Measurements from ENCODE around the gene DHRS13.
"Not testable (repeated sequence)": the region's sequence is repeated elsewhere in the genome, so short reads cannot be mapped to it uniquely, and the experiment has no call there.

Gene DHRS13

DNA sequence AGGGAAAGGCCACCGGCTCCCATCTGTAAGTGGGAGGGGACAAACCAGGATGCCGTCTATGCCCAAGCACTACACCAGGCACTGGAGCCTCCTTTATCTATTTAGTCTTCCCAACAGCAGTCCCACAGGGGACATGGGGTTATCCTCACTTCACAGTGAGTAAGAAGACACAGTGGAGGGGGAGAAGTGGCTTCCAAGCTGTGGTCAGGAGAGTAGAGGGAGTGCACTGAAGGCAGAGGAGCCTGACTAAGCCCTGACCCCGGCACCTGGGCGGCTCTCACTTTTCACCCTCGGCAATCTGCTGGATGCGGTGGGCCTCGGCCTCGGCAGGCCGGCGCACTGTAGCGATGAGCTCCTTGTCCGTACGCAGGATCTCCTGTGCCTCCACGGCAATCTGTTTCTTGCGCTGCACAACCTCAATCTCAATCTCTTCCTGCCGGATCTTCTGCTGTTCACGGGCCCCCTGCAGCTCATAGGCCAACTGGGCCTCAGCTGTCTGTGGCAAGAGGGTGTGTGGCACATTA lies 21.3 kb downstream of the DHRS13 start:
- no peak for DNase-seq

GRCh38 chr17:28880572-28880945 lies 22.3 kb downstream of the DHRS13 start:
- no peak for DNase-seq

GRCh38 chr17:28879886-28880571 lies 22.9 kb downstream of the DHRS13 start:
- no peak for DNase-seq

DNA sequence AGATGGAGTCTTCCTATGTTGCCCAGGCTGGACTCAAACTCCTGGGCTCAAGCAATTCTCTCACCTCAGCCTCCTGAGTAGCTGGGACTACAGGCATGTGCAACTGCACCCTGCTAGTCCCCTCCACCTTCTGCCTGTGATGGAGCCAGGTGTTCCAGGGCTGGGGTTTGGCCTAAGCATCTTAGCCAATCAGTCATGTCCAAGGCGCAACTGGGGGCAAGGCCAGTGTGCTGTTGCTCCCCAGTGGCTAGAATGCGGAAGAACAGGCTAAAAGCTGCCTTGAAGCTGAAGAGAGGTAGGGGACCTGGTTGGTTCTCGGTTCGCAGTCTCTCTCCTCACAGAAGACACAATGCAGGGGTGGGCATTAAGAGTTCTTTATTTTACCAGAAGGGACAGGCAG lies 23.9 kb downstream of the DHRS13 start:
- peak; percentile 40 for DNase-seq

DNA sequence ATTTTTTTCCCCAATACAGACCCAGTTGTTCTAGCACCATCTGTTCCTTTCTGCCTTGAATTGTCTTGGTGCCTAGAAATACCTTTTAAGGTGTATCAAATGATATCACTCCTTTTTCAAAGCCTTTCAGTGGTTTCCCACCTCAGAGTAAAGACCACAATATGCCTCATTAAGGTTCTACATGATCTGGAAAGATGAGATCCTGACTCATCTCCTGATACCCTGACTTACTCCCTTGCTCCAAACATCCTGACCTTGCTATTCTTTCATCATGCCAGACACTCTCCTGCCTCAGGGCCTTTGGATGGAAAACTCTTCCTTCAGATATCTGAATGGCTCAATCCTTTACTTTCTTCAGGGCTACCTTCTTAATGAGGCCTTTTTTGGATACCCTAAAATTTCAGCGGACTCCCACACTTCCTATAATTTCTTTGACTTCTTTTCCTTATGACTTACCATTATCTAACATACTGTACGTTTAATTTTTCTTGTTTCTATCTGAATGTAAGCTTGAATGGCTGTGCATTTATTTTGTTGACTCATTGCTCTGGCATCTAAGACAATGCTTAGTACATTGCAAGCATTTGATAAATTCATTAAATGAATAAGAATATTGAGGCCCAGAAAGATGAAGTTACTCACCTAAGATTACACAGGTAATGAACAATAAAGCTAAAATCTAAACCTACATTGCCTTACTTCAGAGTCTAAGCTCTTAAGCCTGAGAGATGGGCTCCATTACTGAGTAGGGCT lies 24.5 kb downstream of the DHRS13 start:
- DNase-seq = no peak

- not testable (repeated sequence) for DNase-seq
These were observed 25.6 kb downstream of the DHRS13 start for GRCh38 chr17:28877150-28877711.

- DNase-seq = no peak
These were observed 26.9 kb downstream of the DHRS13 start for GRCh38 chr17:28875848-28876550.

DNA sequence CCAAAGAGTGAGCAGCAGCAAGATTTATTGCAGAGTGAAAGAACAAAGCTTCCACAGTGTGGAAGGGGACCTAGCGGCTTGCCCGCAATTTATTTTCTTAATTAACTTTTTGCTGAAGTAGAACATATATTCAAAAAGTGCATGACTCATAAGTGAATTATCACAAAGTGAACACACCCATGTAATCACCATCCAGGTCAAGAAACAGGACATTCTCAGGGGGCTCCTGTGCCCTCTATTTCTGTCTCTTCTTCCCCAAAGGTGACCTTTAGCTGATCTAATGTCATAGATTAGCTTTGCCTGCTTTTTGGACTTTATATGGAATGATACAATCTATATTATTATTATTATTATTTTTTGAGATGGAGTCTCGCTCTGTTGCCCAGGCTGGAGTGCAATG lies 28.1 kb downstream of the DHRS13 start:
- no peak for DNase-seq

DNA sequence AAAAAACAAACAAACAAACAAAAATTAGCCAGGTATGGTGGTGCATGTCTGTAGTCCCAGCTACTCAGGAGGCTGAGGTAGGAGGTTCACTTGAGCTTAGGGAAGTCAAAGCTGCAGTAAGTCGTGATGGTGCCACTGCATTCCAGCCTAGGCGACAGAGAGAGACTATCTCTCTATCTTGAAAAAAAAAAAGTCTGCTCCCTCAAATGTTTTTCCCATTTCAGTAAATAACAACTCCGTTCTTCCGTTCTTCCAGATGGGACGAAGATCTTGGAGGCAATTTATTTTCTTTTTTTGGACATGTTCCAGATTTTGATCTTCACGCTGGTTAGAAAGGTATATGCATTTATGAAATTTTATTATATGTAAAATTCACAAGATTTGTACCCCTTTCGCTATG lies 29.0 kb downstream of the DHRS13 start:
- no peak for DNase-seq

DNA sequence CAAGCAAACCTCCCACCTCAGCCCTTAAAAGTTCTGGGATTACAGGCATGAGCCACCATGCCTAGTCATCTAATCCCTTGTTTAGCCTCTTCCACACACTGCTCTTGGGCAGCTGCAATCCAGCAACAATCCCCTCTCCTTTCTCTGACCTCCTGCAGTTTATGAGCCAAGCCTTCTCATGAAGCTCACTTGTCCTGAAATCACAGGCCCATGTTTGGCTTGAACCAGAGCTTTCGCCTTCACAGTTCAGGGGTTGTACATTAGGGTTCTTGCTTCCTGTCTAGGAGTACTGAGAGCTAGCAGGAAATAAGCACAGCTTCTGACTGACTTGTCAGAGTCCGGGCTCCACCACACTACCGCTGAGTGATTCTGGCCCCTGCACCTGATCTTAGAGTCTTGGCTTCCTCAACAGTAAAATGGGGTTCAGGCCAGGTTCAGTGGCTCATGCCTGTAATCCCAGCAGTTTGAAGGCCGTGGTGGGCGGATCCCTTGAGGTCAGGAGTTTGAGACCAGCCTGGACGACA lies 31.8 kb downstream of the DHRS13 start:
- no peak for DNase-seq

GRCh38 chr17:28867276-28867675 lies 35.6 kb downstream of the DHRS13 start:
- DNase-seq = no peak

DNA sequence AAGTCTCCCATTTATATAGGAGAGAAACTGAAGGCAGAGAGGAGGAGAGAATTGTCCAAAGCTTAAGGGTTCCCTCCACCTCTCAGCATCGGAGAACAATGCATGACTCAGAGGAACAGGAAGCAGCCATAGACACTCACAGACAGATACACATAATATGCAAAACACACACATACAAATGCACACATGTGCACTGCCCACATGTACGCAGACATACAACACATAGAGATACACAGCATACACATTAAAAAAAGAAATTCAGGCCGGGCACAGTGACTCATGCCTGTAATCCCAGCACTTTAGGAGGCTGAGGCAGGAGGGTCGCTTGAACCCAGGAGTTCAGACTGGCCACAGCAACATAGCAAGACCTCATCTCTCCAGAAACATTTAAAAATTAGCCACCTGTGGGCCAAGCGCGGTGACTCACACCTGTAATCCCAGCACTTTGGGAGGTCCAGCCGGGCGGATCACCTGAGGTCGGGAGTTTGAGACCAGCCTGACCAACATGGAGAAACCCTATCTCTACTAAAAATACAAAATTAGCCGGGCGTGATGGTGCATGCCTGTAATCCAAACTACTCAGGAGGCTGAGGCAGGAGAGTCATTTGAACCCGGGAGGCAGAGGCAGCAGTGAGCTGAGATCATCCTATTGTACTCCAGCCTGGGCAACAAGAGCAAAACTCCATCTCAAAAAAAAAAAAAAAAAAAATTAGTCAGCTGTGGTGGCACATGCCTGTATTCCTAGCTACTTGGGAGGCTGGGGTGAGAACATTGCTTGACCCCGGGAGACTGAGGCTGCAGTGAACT lies 36.7 kb downstream of the DHRS13 start:
- DNase-seq = no peak

- DNase-seq = no peak
These were observed 37.7 kb downstream of the DHRS13 start for GRCh38 chr17:28864991-28865849.

DNA sequence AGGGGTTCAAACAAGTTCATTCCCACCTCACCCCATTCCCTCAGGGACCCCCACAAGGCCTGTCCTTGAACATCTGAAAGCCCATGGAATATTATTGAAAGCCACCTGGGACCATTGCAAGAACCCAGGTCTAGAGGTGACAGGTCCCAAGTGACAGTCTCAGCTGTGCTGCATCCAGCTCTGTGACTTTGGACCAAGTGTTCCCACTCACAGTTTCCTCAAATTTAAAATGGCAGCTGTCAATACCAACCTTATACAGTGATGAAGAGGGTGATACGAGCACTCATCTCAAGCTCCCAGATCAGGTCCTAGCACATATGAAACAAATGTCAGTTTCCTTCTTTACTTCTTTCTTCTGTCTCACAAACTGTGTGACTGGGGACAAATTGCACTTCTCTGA lies 38.9 kb downstream of the DHRS13 start:
- DNase-seq = no peak

DNA sequence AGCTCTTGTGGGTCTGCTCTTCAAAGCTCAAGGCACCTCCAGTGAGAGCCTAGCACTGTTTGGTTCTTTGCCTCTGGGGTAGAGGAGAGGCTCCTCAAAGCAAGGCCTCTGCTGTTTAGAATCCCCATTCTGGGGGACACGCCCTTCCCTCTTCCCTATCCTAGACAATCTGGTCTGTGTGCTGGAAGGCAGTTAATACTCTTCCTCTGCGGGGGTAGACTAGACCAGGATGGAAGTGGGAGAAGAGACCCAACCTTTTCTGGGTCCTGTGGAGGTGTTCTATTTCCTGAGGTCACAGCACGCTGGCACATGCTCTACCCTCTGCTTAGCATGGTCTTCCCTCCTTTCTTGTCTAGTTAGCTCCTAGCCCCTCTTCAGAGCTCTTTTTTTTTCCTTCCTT lies 40.3 kb downstream of the DHRS13 start:
- DNase-seq = no peak

- no peak for DNase-seq
These were observed 41.3 kb downstream of the DHRS13 start for GRCh38 chr17:28861393-28862203.

DNA sequence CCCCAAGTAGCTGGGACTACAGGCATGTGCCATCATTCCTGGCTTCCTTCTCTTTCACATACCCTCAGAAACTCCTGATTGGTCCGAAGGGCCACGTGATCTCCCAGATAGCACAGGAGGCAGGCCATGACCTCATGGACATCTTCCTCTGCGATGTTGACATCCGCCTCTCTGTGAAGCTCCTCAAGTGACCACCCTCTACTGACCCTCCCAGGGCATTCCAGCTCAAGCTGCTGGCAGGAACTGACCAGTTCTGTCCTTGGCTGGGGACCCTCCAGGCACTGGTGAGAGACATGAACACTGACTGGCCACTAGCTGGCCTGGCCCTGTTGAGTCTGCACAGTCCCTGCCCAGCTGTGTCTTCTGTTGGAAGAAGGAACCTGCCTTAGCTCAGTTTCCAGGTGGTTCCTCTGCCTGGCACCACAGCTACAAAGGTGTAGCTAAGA lies 42.5 kb downstream of the DHRS13 start:
- DNase-seq = no peak

GRCh38 chr17:28858801-28859355 lies 44.0 kb downstream of the DHRS13 start:
- no peak for DNase-seq

- DNase-seq = no peak
These were observed 44.7 kb downstream of the DHRS13 start for GRCh38 chr17:28857905-28858800.

Measured in fibroblast of skin of back (primary cell).